ENCODE data around the gene S100A6.

S100A6 gene

GRCh38 chr1:153538315-153538821, 2.6 kb upstream of the S100A6 start:
- CTCF ChIA-PET = interaction anchor here (0.9 to 5.7 kb wide), 4 partner anchors 14 to 89 kb away, joined by 3 to 50 read pairs (median 6); partner anchors contain the start of gene S100A13
- DNase-seq (ENCODE audit: low read depth, low spot score) = no peak
- no peak overlapping the region for H3K4me3 ChIP-seq (ENCODE audit: low read depth, low read length)
- POLR2A ChIA-PET = interaction anchor here (0.6 kb wide), 2 partner anchors 32 to 128 kb away, joined by 3 read pairs; no protein-coding TSS in a partner anchor
- no peak for TF ChIP-seq CTCF (IDR thresholded peaks at IDR 0.05; ENCODE audit: insufficient read depth, low read length, missing control alignments)

- H3K4me3 ChIP-seq (ENCODE audit: low read depth, low read length) = no peak overlapping the region
- ChIA-PET POLR2A (no interaction called here), CTCF (interaction anchor here (5.7 kb wide), 1 partner anchor 33 kb away, joined by 50 read pairs; no protein-coding TSS in a partner anchor)
- TF ChIP-seq CTCF (IDR thresholded peaks at IDR 0.05; ENCODE audit: insufficient read depth, low read length, missing control alignments) = no peak
- DNase-seq (ENCODE audit: low read depth, low spot score) = no peak
Measured at GRCh38 chr1:153537376-153537730, 1.6 kb upstream of the S100A6 start.

GRCh38 chr1:153536671-153537375, 1.0 kb upstream of the S100A6 start:
- no peak for TF ChIP-seq CTCF (IDR thresholded peaks at IDR 0.05; ENCODE audit: insufficient read depth, low read length, missing control alignments)
- H3K4me3 ChIP-seq (ENCODE audit: low read depth, low read length) = peak overlapping the region; percentile 99; the same call in 1 of the 2 replicates
- ChIA-PET POLR2A (interaction anchor here (1.0 to 5.5 kb wide), 10 partner anchors 8 to 90 kb away, joined by 3 to 128 read pairs (median 16); partner anchors contain the start of genes S100A13, S100A16, S100A2 and S100A4), CTCF (interaction anchor here (5.7 to 14.8 kb wide), 5 partner anchors 9 to 34 kb away, joined by 50 to 333 read pairs (median 97); partner anchors contain the start of genes S100A2, S100A3 and S100A4)
- DNase-seq (ENCODE audit: low read depth, low spot score) = no peak

- ChIA-PET POLR2A (interaction anchor here (0.6 to 5.5 kb wide), 16 partner anchors 9 to 98 kb away, joined by 3 to 128 read pairs (median 4); partner anchors contain the start of genes CHTOP, S100A13, S100A16 and S100A2), CTCF (interaction anchor here (1.2 to 14.8 kb wide), 7 partner anchors 10 to 184 kb away, joined by 3 to 333 read pairs (median 80); partner anchors contain the start of genes S100A1, S100A13, S100A2 and S100A3)
- peak overlapping the region; percentile 99 for H3K4me3 ChIP-seq (ENCODE audit: low read depth, low read length)
- DNase-seq (ENCODE audit: low read depth, low spot score) = no peak
- no peak for TF ChIP-seq CTCF (IDR thresholded peaks at IDR 0.05; ENCODE audit: insufficient read depth, low read length, missing control alignments)
Measured at GRCh38 chr1:153536012-153536670, 350 bp upstream of the S100A6 start.

- ChIA-PET CTCF (interaction anchor here (0.8 to 14.8 kb wide), 11 partner anchors 10 to 215 kb away, joined by 3 to 333 read pairs (median 22); partner anchors contain the start of genes S100A1, S100A13, S100A16 and S100A2), POLR2A (interaction anchor here (1.0 to 5.5 kb wide), 16 partner anchors 10 to 119 kb away, joined by 3 to 128 read pairs (median 8); partner anchors contain the start of genes CHTOP, S100A13, S100A16 and S100A2)
- TF ChIP-seq CTCF (IDR thresholded peaks at IDR 0.05; ENCODE audit: insufficient read depth, low read length, missing control alignments) = no peak
Measured at GRCh38 chr1:153534925-153535241, 908 bp downstream of the S100A6 start.

More at GRCh38 chr1:153534925-153535241, 908 bp downstream of the S100A6 start:
- peak overlapping the region; percentile 99 for H3K4me3 ChIP-seq (ENCODE audit: low read depth, low read length)
- DNase-seq (ENCODE audit: low read depth, low spot score) = no peak

Measured in AG04449 (cell line).